Mesenchymal stem cell (in vitro differentiated cells and primary cell): ENCODE data around the gene EFHC2.

Experiments used
- DNase-seq: peaks from one replicate; pipeline ENCODE4 v3.0.0-alpha.2; 2013
- H2AFZ ChIP-seq: one replicate; pipeline ENCODE4 v1.6.1; 2013; ENCODE audit warnings: low read depth, mild to moderate bottlenecking, control low read depth, inconsistent platforms, low read length, moderate library complexity
- H2AK5ac ChIP-seq: 2 replicates; pipeline ENCODE4 v1.6.1; 2013; ENCODE audit warnings: low read length, moderate library complexity, mild to moderate bottlenecking, inconsistent platforms; ENCODE audit not compliant: severe bottlenecking
- H2BK120ac ChIP-seq: one replicate; pipeline ENCODE4 v1.6.1; 2013; ENCODE audit warnings: low read depth, mild to moderate bottlenecking, inconsistent platforms, low read length, moderate library complexity
- H2BK12ac ChIP-seq, 2 experiments: one replicate each; pipeline ENCODE4 v1.6.1; 2013; ENCODE audit warnings: inconsistent platforms in 2 of 2, low read length in 2 of 2, mild to moderate bottlenecking in 2 of 2, moderate library complexity in 2 of 2, control low read depth in 1 of 2
- H2BK15ac ChIP-seq: one replicate; pipeline ENCODE4 v1.6.1; 2013; ENCODE audit warnings: mild to moderate bottlenecking, low read depth, inconsistent platforms; ENCODE audit not compliant: poor library complexity, severe bottlenecking
- H2BK5ac ChIP-seq: 2 replicates; pipeline ENCODE4 v1.6.1; 2013; ENCODE audit warnings: low read depth, mild to moderate bottlenecking, low read length, control low read depth, inconsistent platforms; ENCODE audit not compliant: poor library complexity, severe bottlenecking
- H3K14ac ChIP-seq, 2 experiments: one replicate each; pipeline ENCODE4 v1.6.1; 2013; ENCODE audit warnings: inconsistent platforms in 2 of 2, low read length in 2 of 2, control low read depth in 1 of 2, mild to moderate bottlenecking in 1 of 2, moderate library complexity in 1 of 2
- H3K18ac ChIP-seq, 2 experiments: one replicate each; pipeline ENCODE4 v1.6.1; 2013; ENCODE audit warnings: inconsistent platforms in 2 of 2, low read length in 2 of 2, control low read depth in 1 of 2, low read depth in 1 of 2, mild to moderate bottlenecking in 1 of 2
- H3K23ac ChIP-seq, 2 experiments: one replicate each; pipeline ENCODE4 v1.6.1; 2013; ENCODE audit warnings: inconsistent platforms in 2 of 2, low read length in 2 of 2, mild to moderate bottlenecking in 2 of 2, moderate library complexity in 2 of 2, control low read depth in 1 of 2
- H3K27ac ChIP-seq: 2 replicates; pipeline ENCODE4 v1.5.1; 2013; ENCODE audit warnings: mild to moderate bottlenecking, moderate library complexity, low read length, control low read depth, inconsistent platforms; ENCODE audit not compliant: poor library complexity, severe bottlenecking
- H3K27me3 ChIP-seq, 2 experiments: 2 replicates each; pipeline versions ENCODE4 v1.6.1 to v1.7.0; 2013; ENCODE audit warnings: low read length in 2 of 2, mild to moderate bottlenecking in 2 of 2, moderate library complexity in 2 of 2, control low read depth in 1 of 2, inconsistent platforms in 1 of 2; ENCODE audit not compliant: control insufficient read depth in 1 of 2, insufficient read depth in 1 of 2
- H3K36me3 ChIP-seq, 2 experiments: 2 replicates each; pipeline versions ENCODE4 v1.6.1 to v1.7.0; 2013; ENCODE audit warnings: low read length in 2 of 2, control low read depth in 1 of 2, inconsistent platforms in 1 of 2, low read depth in 1 of 2, mild to moderate bottlenecking in 1 of 2; ENCODE audit not compliant: insufficient read depth in 2 of 2, control insufficient read depth in 1 of 2
- H3K4ac ChIP-seq, 2 experiments: one replicate each; pipeline ENCODE4 v1.6.1; 2013; ENCODE audit warnings: inconsistent platforms in 2 of 2, low read length in 2 of 2, mild to moderate bottlenecking in 2 of 2, moderate library complexity in 2 of 2, control low read depth in 1 of 2, low read depth in 1 of 2
- H3K4me1 ChIP-seq: 2 replicates; pipeline ENCODE4 v1.6.1; 2013; ENCODE audit warnings: low read depth, low read length, control low read depth; ENCODE audit not compliant: control insufficient read depth, insufficient read depth
- H3K4me2 ChIP-seq: 2 replicates; pipeline ENCODE4 v1.6.1; 2013; ENCODE audit warnings: low read length, mild to moderate bottlenecking, inconsistent platforms; ENCODE audit not compliant: poor library complexity, severe bottlenecking
- H3K4me3 ChIP-seq, 2 experiments: 2 replicates each; pipeline versions ENCODE4 v1.5.1 to v1.7.0; 2013; ENCODE audit warnings: low read length in 2 of 2, mild to moderate bottlenecking in 2 of 2, control low read depth in 1 of 2, low read depth in 1 of 2; ENCODE audit not compliant: insufficient read depth in 1 of 2
- H3K79me1 ChIP-seq: replicated peaks from 2 replicates; pipeline ENCODE4 v1.6.1; 2013; ENCODE audit warnings: mild to moderate bottlenecking, control low read depth, low read length, inconsistent platforms; ENCODE audit not compliant: poor library complexity, severe bottlenecking
- H3K9ac ChIP-seq: 2 replicates; pipeline ENCODE4 v1.7.0; 2013; ENCODE audit warnings: mild to moderate bottlenecking, low read length, moderate library complexity
- H3K9me3 ChIP-seq: 2 replicates; pipeline ENCODE4 v1.7.0; 2013; ENCODE audit warnings: mild to moderate bottlenecking, low read length; ENCODE audit not compliant: control insufficient read depth
- H4K8ac ChIP-seq: one replicate; pipeline ENCODE4 v1.6.1; 2013; ENCODE audit warnings: inconsistent platforms, mild to moderate bottlenecking, low read length, moderate library complexity
- H4K91ac ChIP-seq: one replicate; pipeline ENCODE4 v1.6.1; 2013; ENCODE audit warnings: mild to moderate bottlenecking, low read length, inconsistent platforms
- WGBS: methylation state at CpG from one replicate; pipeline ENCODE4 v1.1.7; 2013; ENCODE audit warnings: mixed read lengths; 5-methylcytosine and 5-hydroxymethylcytosine counted together

EFHC2 gene

GRCh38 chrX:44267861-44268260 is 75.6 kb downstream of the EFHC2 start:
- no peak overlapping the region for H3K4me2 ChIP-seq
- no peak overlapping the region for H2BK5ac ChIP-seq
- no peak overlapping the region for H2BK120ac ChIP-seq
- H3K27me3 ChIP-seq, result peaks cover 0 to 15% of the 10 kb centered on the region in 2 experiments
- H3K9me3 ChIP-seq, result no peaks in the 10 kb centered on the region
- H3K4me3 ChIP-seq, result no peak overlapping the region
- no peak overlapping the region for H2BK15ac ChIP-seq
- H3K27ac ChIP-seq, result no peak overlapping the region
- no peak overlapping the region for H2AFZ ChIP-seq
- 86% methylated on average over 3 of the region's 3 CpGs for WGBS
- no peak overlapping the region for H3K14ac ChIP-seq
- DNase-seq, result no peak
- H4K91ac ChIP-seq, result no peak overlapping the region
- H2BK12ac ChIP-seq, result no peak overlapping the region
- no peak overlapping the region for H3K9ac ChIP-seq
- H4K8ac ChIP-seq, result no peak overlapping the region
- no peak overlapping the region for H3K4ac ChIP-seq
- no peaks in the 10 kb centered on the region for H3K79me1 ChIP-seq
- H3K18ac ChIP-seq, result no peak overlapping the region
- H2AK5ac ChIP-seq, result no peak overlapping the region
- no peaks in the 10 kb centered on the region for H3K36me3 ChIP-seq
- no peaks in the 10 kb centered on the region for H3K4me1 ChIP-seq
- H3K23ac ChIP-seq, result no peak overlapping the region

GRCh38 chrX:44267116-44267515 is 76.4 kb downstream of the EFHC2 start:
- H3K9ac ChIP-seq, result no peak overlapping the region
- no peak overlapping the region for H4K91ac ChIP-seq
- H3K4me3 ChIP-seq, result no peak overlapping the region
- peaks cover 0 to 12% of the 10 kb centered on the region in 2 experiments for H3K27me3 ChIP-seq
- no peak overlapping the region for H2BK120ac ChIP-seq
- 100% methylated on average over 2 of the region's 2 CpGs for WGBS
- H4K8ac ChIP-seq, result no peak overlapping the region
- H3K23ac ChIP-seq, result no peak overlapping the region
- DNase-seq, result no peak
- no peak overlapping the region for H2AFZ ChIP-seq
- H2BK15ac ChIP-seq, result no peak overlapping the region
- no peak overlapping the region for H3K4ac ChIP-seq
- H3K9me3 ChIP-seq, result no peaks in the 10 kb centered on the region
- H3K14ac ChIP-seq, result no peak overlapping the region
- H2AK5ac ChIP-seq, result no peak overlapping the region
- no peak overlapping the region for H2BK5ac ChIP-seq
- no peak overlapping the region for H3K27ac ChIP-seq
- H3K36me3 ChIP-seq, result no peaks in the 10 kb centered on the region
- no peaks in the 10 kb centered on the region for H3K79me1 ChIP-seq
- no peak overlapping the region for H3K18ac ChIP-seq
- H2BK12ac ChIP-seq, result no peak overlapping the region
- no peak overlapping the region for H3K4me2 ChIP-seq
- H3K4me1 ChIP-seq, result no peaks in the 10 kb centered on the region

- no peaks in the 10 kb centered on the region for H3K36me3 ChIP-seq
- no peak overlapping the region for H4K91ac ChIP-seq
- no peaks in the 10 kb centered on the region for H3K4me1 ChIP-seq
- H3K9me3 ChIP-seq, result no peaks in the 10 kb centered on the region
- no peaks in the 10 kb centered on the region for H3K79me1 ChIP-seq
- no peak overlapping the region for H2BK15ac ChIP-seq
- no peak overlapping the region for H4K8ac ChIP-seq
- H2BK5ac ChIP-seq, result no peak overlapping the region
- no peak overlapping the region for H3K18ac ChIP-seq
- H3K23ac ChIP-seq, result no peak overlapping the region
- H2AFZ ChIP-seq, result no peak overlapping the region
- H3K4me2 ChIP-seq, result no peak overlapping the region
- H2AK5ac ChIP-seq, result no peak overlapping the region
- no peak overlapping the region for H3K9ac ChIP-seq
- H3K4ac ChIP-seq, result no peak overlapping the region
- DNase-seq, result no peak
- H2BK120ac ChIP-seq, result no peak overlapping the region
- 84% methylated on average over 2 of the region's 2 CpGs for WGBS
- peaks cover 0 to 10% of the 10 kb centered on the region in 2 experiments for H3K27me3 ChIP-seq
- no peak overlapping the region for H3K14ac ChIP-seq
- H3K27ac ChIP-seq, result no peak overlapping the region
- no peak overlapping the region for H3K4me3 ChIP-seq
- no peak overlapping the region for H2BK12ac ChIP-seq
Observed at GRCh38 chrX:44265559-44265958, 77.9 kb downstream of the EFHC2 start.

- Histone ChIP-seq H3K36me3 (no peaks in the 10 kb centered on the region), H3K23ac (no peak overlapping the region), H4K91ac (no peak overlapping the region), H2BK120ac (no peak overlapping the region), H2BK15ac (no peak overlapping the region), H4K8ac (no peak overlapping the region), H3K27me3 (peaks cover 0 to 10% of the 10 kb centered on the region in 2 experiments), H2AK5ac (no peak overlapping the region), H3K4me1 (no peaks in the 10 kb centered on the region), H3K79me1 (no peaks in the 10 kb centered on the region), H3K18ac (no peak overlapping the region), H2BK5ac (no peak overlapping the region), H3K27ac (no peak overlapping the region), H2BK12ac (no peak overlapping the region), H3K4me2 (no peak overlapping the region), H3K4me3 (no peak overlapping the region), H3K4ac (no peak overlapping the region), H3K14ac (no peak overlapping the region), H3K9me3 (no peaks in the 10 kb centered on the region), H3K9ac (no peak overlapping the region), H2AFZ (no peak overlapping the region)
- no peak for DNase-seq
Observed at GRCh38 chrX:44264936-44265335, 78.5 kb downstream of the EFHC2 start.
